Left lung (tissue), 10 donors: ENCODE data around the gene TLCD3B. TPM values are rescaled to one million over a fixed set of nuclear protein-coding genes. Genes with fewer than 3 reads are reported as not detected.

ENCODE experiments used
- ATAC-seq: fragments of 200-7000 bp; cut with Tn5 transposase; one replicate; pipeline ENCODE4 v1.9.1; 2020; ENCODE audit warnings: moderate library complexity
- DNase-seq, 4 donors: peaks; one replicate each; pipeline ENCODE4 v3.0.0-alpha.2; 2013 to 2020
- H3K27ac ChIP-seq, 2 donors: fragments of 200-600 bp; sonication (generic) in 1 of 2; one replicate each; pipeline versions ENCODE4 v1.5.0 to v1.8.0; 2020 to 2021
- H3K27me3 ChIP-seq, 2 donors: fragments of 200-600 bp; sonication (generic) in 1 of 2; one replicate each; pipeline versions ENCODE4 v1.5.0 to v1.8.0; 2020 to 2021
- H3K36me3 ChIP-seq, 2 donors: fragments of 200-600 bp; sonication (generic) in 1 of 2; one replicate each; pipeline versions ENCODE4 v1.5.0 to v1.8.0; 2020 to 2021
- H3K4me1 ChIP-seq, 2 donors: fragments of 200-600 bp; one replicate each; pipeline ENCODE4 v1.8.0; 2021
- H3K4me3 ChIP-seq, 2 donors: fragments of 200-600 bp; sonication (generic) in 1 of 2; one replicate each; pipeline versions ENCODE4 v1.5.0 to v1.8.0; 2020 to 2021; ENCODE audit warnings: mild to moderate bottlenecking in 1 of 2
- H3K9me3 ChIP-seq, 2 donors: fragments of 200-600 bp; sonication (generic) in 1 of 2; one replicate each; pipeline versions ENCODE4 v1.5.0 to v1.8.0; 2020 to 2021
- CTCF ChIP-seq, 2 donors: fragments of 200-600 bp; sonication (generic) in 1 of 2; IDR thresholded peaks; one replicate each; pipeline versions ENCODE4 v1.5.0 to v1.8.0; 2021; ENCODE audit warnings: antibody characterized with exemption in 2 of 2
- intact Hi-C, 2 donors: fragments of 100-400 bp; cut with DNase I; formaldehyde crosslinking; loops; one replicate each; pipeline versions ENCODE4 v1.11.2 to v1.14.2; 2022
- polyA plus RNA-seq, 6 donors: library from polyadenylated mRNA; unstranded; fragments of 120-200 nt; gene quantifications; one replicate each; pipeline ENCODE4 v1.2.1, GENCODE V29; 2013; ENCODE audit not compliant: insufficient read length in 6 of 6
- total RNA-seq, 2 donors: library from RNA; stranded (reverse); fragmentation: NEBNext Ultra II Directional; extraction: Animal tissue kit (Norgen Biotek cat#: 25700); gene quantifications; one replicate each; pipeline ENCODE4 v1.2.1, GENCODE V29; 2021
- donor health status: DM: no; HTN: yes; CAD: no.
- donor health status: DM: no; HTN: no; CAD: no.

Gene TLCD3B
- total and polyA plus RNA-seq, 8 donors = 0.28 to 1.4 (median 0.85) TPM; not detected in 1

GRCh38 chr16:29987371-29988085 lies 43.5 kb downstream of the TLCD3B start:
- ATAC-seq = no peak
- H3K27me3 ChIP-seq = no peaks in the 10 kb centered on the region
- peaks cover 16 to 100% of the 10 kb centered on the region in 2 donors for H3K36me3 ChIP-seq
- peak overlapping the region in 1 of 2 donors; percentile 59 for H3K27ac ChIP-seq
- no peak for TF ChIP-seq CTCF (IDR thresholded peaks at IDR 0.05)
- intact Hi-C loops = no loop called here
- peaks cover 16 to 30% of the 10 kb centered on the region in 2 donors for H3K4me1 ChIP-seq
- DNase-seq = peak in 1 of 4 donors; percentile 78
- H3K4me3 ChIP-seq = peak overlapping the region in 1 of 2 donors; percentile 7
- H3K9me3 ChIP-seq = no peaks in the 10 kb centered on the region

- DNase-seq (no peak), ATAC-seq (no peak)
- Histone ChIP-seq H3K4me1 (peaks cover 16 to 24% of the 10 kb centered on the region in 2 donors), H3K27me3 (no peaks in the 10 kb centered on the region), H3K9me3 (no peaks in the 10 kb centered on the region), H3K27ac (no peak overlapping the region), H3K36me3 (peaks cover 16 to 100% of the 10 kb centered on the region in 2 donors), H3K4me3 (no peak overlapping the region)
- no peak for TF ChIP-seq CTCF (IDR thresholded peaks at IDR 0.05)
- intact Hi-C loops = no loop called here
Observed at GRCh38 chr16:29986931-29987330, 44.1 kb downstream of the TLCD3B start.

GRCh38 chr16:29986231-29986630 lies 44.8 kb downstream of the TLCD3B start:
- no peak overlapping the region for H3K4me3 ChIP-seq
- no peak for ATAC-seq

GRCh38 chr16:29985271-29985811 lies 45.7 kb downstream of the TLCD3B start:
- H3K4me3 ChIP-seq = no peak overlapping the region
- intact Hi-C loops = no loop called here
- H3K27ac ChIP-seq = peak overlapping the region in 1 of 2 donors; percentile 26
- TF ChIP-seq CTCF (IDR thresholded peaks at IDR 0.05) = no peak
- peak in 1 of 4 donors; percentile 70 for DNase-seq
- no peaks in the 10 kb centered on the region for H3K27me3 ChIP-seq
- peaks cover 16 to 100% of the 10 kb centered on the region in 2 donors for H3K36me3 ChIP-seq
- no peak for ATAC-seq
- H3K9me3 ChIP-seq = no peaks in the 10 kb centered on the region
- peaks cover 7 to 24% of the 10 kb centered on the region in 2 donors for H3K4me1 ChIP-seq

More at GRCh38 chr16:29986231-29986630, 44.8 kb downstream of the TLCD3B start:
- peaks cover 15 to 24% of the 10 kb centered on the region in 2 donors for H3K4me1 ChIP-seq
- H3K9me3 ChIP-seq = no peaks in the 10 kb centered on the region
- H3K36me3 ChIP-seq = peaks cover 16 to 100% of the 10 kb centered on the region in 2 donors
- H3K27me3 ChIP-seq = no peaks in the 10 kb centered on the region
- H3K27ac ChIP-seq = no peak overlapping the region
- intact Hi-C loops = no loop called here
- DNase-seq = no peak
- no peak for TF ChIP-seq CTCF (IDR thresholded peaks at IDR 0.05)

- Histone ChIP-seq H3K4me1 (peaks cover 5 to 24% of the 10 kb centered on the region in 2 donors), H3K27ac (peak overlapping the region; percentile 26 to 39), H3K36me3 (peaks cover 16 to 100% of the 10 kb centered on the region in 2 donors), H3K27me3 (no peaks in the 10 kb centered on the region), H3K9me3 (no peaks in the 10 kb centered on the region), H3K4me3 (no peak overlapping the region)
- no peak for TF ChIP-seq CTCF (IDR thresholded peaks at IDR 0.05)
- ATAC-seq (no peak), DNase-seq (no peak)
- intact Hi-C loops = no loop called here
Observed at GRCh38 chr16:29984764-29985147, 46.3 kb downstream of the TLCD3B start.
